Hematopoietic multipotent progenitor cell (in vitro differentiated cells): ENCODE results near the gene VOPP1. TPM values are rescaled to one million over a fixed set of nuclear protein-coding genes. Genes with fewer than 3 reads are reported as not detected.

ENCODE experiments used
- DNase-seq, 3 donors: peaks; one replicate each; pipeline ENCODE4 v3.0.0-alpha.2; 2011 to 2015; ENCODE audit warnings: low read depth in 2 of 3, low spot score in 2 of 3
- total RNA-seq: library from RNA; depleted of rRNA; stranded (reverse); fragments of >200 nt; gene quantifications from one replicate; pipeline ENCODE4 v1.2.3, GENCODE V29; 2012

Gene VOPP1
- total RNA-seq, 1 donor: 29.4 TPM

- peak; percentile 17 to 82 (median 81) for DNase-seq
Measured at GRCh38 chr7:55534262-55534915, 37.9 kb downstream of the VOPP1 start.

GRCh38 chr7:55533729-55534080 is 38.6 kb downstream of the VOPP1 start:
- DNase-seq: no peak

DNA sequence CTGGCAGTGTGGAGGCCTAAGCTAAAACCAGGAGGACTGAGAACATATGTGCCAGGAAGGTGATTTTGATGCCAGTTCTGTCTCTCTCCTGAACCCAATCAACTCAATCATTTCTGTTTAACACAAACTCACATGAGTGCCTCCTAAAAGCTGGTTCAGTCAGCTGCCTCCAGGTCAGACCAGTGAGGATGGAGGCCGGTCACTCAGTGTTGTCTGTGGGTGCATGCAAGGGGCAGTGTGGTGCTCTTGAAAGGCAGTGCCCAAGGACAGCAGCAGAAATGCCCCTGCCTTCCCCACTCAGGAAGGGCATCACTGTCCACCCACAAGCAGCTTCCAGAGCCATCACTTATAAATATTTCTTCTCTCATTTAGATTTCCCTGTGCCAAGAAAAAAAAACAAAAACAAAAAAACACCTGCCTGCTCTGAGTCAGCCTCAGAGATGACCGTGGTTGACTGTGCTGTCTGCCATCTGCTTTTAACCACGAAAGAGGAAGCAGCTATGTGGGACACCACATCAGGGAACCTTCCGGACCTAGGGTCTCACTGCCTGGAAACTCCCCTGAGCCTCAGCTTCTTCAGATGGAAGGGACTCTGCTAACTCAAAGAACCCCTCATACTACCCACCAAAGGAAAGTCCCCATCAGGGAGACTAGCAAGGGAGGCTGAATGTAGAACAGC is 39.1 kb downstream of the VOPP1 start:
- DNase-seq: peak; percentile 47 to 97 (median 94)

DNA sequence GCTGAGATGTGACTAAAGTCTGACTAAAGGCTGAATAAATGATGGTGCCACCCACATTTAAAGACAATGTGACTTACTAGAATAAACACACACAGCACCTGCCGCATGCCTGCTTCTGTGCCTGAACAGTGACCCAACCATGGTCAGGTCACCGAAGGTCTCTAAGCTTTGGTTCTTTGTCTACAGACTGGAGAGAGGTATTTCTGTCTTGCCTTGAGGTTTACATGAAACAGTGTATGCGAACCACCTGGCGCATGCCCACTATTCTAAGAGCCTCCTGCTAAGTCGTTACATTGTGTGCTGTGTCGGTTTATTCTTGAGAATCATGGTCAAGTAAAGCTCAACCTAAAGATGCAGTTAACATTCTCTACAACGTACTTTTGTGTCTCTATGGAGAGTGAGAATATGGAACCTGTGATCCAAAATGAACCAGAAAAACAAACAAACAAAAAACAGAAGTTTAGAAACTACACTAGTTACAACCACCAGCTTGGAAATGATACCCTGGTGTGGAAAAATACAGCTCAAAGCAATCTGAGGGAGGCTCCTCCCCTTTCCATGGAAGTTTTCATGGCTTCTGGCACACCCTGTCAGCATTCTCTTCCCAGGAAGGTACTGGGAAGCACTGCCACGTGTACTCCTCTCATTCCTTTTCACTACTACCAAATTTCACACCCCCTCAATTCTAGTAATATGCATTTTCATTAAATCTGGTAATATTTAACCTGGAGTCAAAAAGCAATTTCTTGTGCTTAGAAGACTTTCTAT is 40.0 kb downstream of the VOPP1 start:
- DNase-seq: no peak

- no peak for DNase-seq
Measured at GRCh38 chr7:55531536-55531935, 40.8 kb downstream of the VOPP1 start.

GRCh38 chr7:55527307-55527706 is 45.0 kb downstream of the VOPP1 start:
- no peak for DNase-seq

DNA sequence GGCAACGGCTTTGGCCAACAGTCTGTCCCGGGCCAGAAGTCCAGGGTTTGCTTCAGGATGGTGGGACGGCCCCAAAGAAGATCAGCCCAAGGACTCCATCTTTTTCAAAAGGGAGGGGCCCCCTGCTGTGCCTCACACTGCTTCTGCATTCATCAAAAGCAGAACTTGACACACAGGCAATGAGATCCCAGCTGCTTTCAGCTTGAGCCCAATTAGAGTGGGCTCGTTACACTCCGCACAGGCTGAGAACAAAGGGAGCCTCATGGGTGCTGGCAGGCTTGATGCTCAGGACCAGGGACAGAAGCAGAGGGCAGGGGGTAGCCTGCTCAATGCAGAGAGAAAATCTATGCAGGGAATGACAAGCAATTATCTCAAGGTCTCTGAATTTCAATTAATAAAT is 45.5 kb downstream of the VOPP1 start:
- peak in 2 of 3 donors; percentile 24 to 64 for DNase-seq

DNA sequence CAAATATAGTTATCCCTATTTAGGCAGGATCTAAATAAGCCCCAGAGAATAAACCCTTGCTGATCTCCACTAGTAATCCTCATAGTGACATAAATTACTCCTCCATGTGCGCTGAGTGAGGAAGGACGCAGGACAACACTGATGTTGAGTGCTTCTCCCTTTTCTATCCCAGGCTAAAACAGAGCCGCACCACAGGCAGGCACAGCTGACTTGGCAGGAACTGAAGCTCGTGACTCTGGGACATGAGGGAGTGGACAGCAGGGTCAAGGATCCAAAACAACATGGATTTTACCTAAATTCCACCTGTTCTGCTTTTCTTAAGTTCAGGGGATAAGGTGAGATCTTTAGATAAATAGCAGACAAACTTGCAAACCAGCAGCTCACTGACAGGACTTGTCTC is 46.0 kb downstream of the VOPP1 start:
- no peak for DNase-seq

- DNase-seq: peak in 1 of 3 donors; percentile 38
Measured at GRCh38 chr7:55524558-55525310, 47.6 kb downstream of the VOPP1 start.

DNA sequence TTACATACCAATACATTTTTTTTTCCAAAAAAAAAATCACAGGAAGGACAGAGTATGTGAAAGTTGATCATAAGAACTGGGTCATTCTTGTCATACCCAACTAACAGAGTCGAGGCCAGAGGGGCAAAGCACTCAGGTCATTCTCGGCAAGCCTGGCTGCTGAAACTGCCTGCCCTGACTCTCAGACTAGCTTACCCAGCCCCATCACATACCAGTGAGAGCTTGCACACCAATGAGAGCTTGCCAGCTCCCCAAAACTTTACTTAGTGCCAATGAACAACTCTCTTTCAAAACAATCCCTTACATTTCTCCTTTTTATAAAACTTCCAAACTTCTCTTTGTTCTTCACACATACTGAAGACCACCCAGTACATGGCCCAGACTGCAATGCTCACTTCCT is 48.9 kb downstream of the VOPP1 start:
- no peak for DNase-seq

- DNase-seq: no peak
Measured at GRCh38 chr7:55521917-55522902, 50.1 kb downstream of the VOPP1 start.

DNA sequence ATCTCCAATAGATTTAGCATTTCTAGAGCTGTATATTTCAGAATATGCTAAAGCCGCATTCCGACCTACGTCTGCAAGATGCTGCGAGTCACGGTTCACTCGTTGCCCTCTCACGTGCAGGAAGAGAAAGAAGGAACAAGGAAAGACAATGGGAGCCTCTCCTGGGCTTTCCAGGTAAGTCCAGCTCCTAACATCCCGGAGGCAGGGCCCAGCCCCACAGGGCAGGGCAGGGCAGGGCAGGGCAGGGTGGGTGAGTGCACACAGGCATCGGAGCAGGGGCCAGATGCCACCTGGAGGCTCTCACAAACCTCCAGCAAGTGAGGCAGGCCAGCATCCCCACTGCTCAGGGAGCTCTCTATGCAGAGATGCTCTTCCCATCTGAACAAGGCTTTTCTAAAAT is 50.8 kb downstream of the VOPP1 start:
- DNase-seq: no peak

- no peak for DNase-seq
Measured at GRCh38 chr7:55520426-55521140, 51.7 kb downstream of the VOPP1 start.

DNA sequence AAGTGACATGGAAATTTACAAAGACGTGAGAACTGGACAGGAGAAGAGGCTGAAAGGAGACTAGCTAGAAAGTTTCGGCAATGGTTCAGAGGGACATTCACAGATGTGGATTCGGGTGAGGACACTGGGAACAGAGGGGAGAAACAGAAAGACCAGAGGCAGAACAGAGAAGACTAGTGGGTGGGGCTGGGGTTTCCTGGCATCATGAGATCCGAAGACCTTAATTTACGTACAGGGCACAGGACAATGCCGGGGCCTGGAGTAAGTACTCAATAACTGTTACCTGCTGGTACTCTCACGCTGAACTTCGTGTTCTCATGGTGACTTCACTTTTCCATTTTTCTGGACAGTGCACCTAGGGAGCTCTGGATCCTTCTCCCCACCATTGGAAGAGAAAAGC is 53.5 kb downstream of the VOPP1 start:
- no peak for DNase-seq

DNA sequence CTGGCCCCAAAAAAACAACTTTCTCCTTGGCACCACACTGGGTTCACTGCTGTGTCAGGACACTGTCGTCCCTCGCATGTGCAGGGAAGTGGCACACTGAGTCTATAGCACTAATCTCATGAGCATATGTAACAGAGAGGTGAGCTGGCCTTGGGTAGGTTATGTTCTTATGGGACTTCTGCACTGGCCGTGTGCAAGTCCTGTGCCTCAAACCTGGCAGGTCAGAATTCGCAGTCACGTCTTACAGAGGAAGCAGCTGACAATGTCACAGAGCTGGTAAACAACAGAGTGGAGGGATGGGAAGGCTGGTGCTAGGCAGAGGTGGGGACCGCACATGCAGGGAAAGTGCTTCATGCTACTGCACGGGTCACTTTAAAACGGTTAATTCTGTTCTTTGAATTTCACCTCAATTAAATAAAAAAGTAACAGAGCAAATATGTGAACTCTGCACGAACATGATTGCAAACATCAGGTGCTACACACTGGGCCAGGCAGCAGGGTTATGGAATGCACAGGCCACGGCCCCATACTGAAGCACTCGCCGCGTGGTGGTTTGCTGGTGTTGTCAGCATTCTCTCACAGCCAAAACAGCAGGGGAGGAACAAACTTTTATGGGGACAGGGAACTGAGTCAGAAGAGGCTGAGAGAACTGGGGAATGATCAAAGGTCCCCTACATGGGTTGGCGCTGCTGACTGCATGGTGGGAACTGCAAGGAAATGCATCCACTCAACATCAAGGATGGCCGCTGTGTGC is 54.2 kb downstream of the VOPP1 start:
- no peak for DNase-seq

GRCh38 chr7:55517191-55517633 is 55.1 kb downstream of the VOPP1 start:
- DNase-seq: no peak

- DNase-seq: no peak
Measured at GRCh38 chr7:55516409-55516808, 55.9 kb downstream of the VOPP1 start.

DNA sequence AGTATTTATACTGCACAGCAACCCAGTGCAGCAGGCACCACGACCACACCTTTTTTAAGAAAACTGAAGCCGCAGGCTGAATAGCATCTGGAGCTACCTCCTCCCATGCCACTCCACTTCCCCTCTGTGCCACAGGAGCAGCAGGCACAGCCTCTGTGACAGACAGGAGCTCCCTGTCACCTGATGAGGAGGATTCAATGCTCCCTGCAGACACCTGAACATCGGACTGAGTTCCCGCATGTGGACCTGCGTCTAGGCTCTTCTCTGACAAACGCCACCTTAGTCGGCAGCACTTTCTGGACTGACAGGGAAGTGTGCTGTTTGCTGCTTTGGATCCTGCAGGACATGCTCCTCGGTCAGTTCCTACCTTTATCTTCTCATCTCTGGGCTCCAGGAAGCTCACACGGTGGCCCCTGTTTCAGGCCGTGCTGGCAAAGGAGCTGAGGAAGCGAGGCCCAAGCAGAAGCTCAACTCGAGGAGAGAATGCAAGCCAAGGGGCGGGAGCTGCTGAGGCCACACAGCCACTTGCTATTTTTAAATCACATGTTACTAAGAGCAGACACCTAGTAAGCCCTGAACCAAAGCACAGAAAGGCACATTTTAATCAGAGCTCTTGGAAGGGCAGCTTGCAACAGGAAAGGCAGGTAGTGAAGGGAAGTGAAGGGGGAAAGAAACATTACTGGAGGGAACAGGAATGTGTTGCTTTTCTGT is 56.6 kb downstream of the VOPP1 start:
- DNase-seq: no peak
